ENCODE results near the gene MCF2L2. TPM values are rescaled to one million over a fixed set of nuclear protein-coding genes. Genes with fewer than 3 reads are reported as not detected.

Gene MCF2L2
- total RNA-seq, 1 donor from 2014 or later, result 2.7 TPM

DNA sequence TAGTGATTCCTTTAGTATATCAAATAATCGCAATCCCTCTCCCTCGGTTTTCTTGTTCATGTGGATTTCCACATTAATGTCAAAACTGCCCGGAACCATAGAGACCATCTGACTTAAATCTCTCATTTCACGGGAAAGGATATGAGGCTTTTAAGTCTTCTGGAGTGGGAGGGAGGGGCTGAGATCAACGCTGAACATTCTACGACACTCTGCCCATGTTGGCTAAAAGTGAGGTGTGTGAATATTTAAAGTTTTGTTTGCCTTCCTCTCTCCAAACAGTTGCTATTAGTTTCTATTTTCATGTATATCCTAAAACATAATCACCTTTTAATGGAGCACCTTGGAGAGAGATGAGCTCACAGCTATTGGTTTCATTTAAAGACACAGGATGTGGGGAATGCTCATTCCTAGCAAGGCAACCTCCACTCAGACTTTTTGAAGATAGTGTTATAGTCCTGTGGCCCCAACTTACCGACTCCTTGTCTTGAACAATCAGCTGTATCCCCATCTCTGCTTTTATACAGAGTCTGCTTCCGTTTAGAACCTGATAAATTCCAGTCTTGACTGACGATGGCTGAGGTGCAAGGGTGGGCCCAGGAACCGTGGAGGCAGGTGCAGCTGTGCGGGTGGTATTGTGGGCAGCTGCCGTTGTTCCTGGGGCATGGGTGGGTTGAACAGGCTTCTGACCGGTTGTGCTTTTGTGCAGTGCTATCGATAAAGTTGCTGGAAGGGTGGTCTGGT, 275.0 kb downstream of the MCF2L2 start:
- no peaks in the 10 kb centered on the region for H3K9me3 Mint-ChIP-seq
- peaks cover 3% of the 10 kb centered on the region for H3K27me3 Mint-ChIP-seq
- DNase-seq (ENCODE audit: extremely low spot score, unreplicated experiment), result no peak
- peak overlapping the region; percentile 39 for H3K27ac Mint-ChIP-seq
- TF ChIP-seq, protein P1, sequence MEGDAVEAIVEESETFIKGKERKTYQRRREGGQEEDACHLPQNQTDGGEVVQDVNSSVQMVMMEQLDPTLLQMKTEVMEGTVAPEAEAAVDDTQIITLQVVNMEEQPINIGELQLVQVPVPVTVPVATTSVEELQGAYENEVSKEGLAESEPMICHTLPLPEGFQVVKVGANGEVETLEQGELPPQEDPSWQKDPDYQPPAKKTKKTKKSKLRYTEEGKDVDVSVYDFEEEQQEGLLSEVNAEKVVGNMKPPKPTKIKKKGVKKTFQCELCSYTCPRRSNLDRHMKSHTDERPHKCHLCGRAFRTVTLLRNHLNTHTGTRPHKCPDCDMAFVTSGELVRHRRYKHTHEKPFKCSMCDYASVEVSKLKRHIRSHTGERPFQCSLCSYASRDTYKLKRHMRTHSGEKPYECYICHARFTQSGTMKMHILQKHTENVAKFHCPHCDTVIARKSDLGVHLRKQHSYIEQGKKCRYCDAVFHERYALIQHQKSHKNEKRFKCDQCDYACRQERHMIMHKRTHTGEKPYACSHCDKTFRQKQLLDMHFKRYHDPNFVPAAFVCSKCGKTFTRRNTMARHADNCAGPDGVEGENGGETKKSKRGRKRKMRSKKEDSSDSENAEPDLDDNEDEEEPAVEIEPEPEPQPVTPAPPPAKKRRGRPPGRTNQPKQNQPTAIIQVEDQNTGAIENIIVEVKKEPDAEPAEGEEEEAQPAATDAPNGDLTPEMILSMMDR (conservative IDR thresholded peaks at IDR 0.05), result no peak
- H3K4me1 Mint-ChIP-seq (ENCODE audit: unreplicated experiment), result peaks cover 6% of the 10 kb centered on the region
- no peaks in the 10 kb centered on the region for H3K36me3 Mint-ChIP-seq
- H3K4me3 Mint-ChIP-seq, result no peak overlapping the region

DNA sequence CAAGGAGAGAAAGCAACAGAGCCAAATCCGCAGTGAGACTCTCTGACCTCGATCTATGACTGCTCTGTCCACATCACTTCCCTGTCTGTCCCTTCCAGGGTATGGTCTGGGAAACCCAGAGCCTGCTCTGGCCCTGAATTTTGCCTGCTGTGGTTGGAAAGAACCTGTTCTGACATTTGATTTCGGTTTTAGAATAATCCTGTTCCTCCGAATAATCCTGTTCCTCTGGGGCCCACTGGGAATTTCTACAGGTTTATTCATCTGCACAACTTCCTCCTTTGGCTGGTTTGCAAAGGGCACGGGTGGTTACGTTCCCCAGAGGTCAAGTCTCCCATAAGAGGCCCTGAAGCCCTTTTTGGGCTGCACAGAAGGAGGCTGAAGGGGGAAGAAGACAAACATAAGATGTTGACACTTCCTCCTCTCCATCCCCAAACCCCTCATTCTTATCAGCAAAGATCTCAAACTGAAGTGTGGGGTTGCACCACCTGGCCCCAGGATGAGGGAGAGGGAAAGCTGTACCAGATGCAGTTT, 276.5 kb downstream of the MCF2L2 start:
- H3K4me1 Mint-ChIP-seq (ENCODE audit: unreplicated experiment), result peaks cover 6% of the 10 kb centered on the region
- no peak overlapping the region for H3K27ac Mint-ChIP-seq
- TF ChIP-seq, protein P1 (conservative IDR thresholded peaks at IDR 0.05), result no peak
- no peak overlapping the region for H3K4me3 Mint-ChIP-seq
- no peaks in the 10 kb centered on the region for H3K9me3 Mint-ChIP-seq
- no peaks in the 10 kb centered on the region for H3K27me3 Mint-ChIP-seq
- no peak for DNase-seq (ENCODE audit: extremely low spot score, unreplicated experiment)
- H3K36me3 Mint-ChIP-seq, result no peaks in the 10 kb centered on the region

DNA sequence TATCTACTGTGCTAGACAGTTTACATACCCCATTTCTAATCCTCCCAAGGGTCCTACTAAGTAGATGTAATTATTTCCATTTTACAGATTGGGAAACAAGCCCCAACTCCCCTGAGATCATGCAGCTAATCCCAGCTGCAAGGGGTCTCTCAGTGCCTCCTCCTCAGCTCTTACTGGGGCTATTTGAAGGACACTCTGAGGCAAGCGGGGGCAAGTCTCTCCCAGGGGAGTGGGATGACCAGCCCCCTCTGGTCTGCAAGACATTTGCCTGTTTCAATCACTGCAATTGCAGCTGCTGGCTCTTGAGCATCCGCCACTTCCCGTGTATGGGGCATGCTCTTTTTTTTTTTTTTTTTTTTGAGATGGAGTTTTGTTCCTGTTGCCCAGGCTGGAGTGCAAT, 277.3 kb downstream of the MCF2L2 start:
- no peak for DNase-seq (ENCODE audit: extremely low spot score, unreplicated experiment)
- H3K4me1 Mint-ChIP-seq (ENCODE audit: unreplicated experiment), result peaks cover 6% of the 10 kb centered on the region
- no peak overlapping the region for H3K27ac Mint-ChIP-seq
- H3K27me3 Mint-ChIP-seq, result no peaks in the 10 kb centered on the region
- no peaks in the 10 kb centered on the region for H3K9me3 Mint-ChIP-seq
- TF ChIP-seq, protein P1 (conservative IDR thresholded peaks at IDR 0.05), result no peak
- no peak overlapping the region for H3K4me3 Mint-ChIP-seq
- H3K36me3 Mint-ChIP-seq, result no peaks in the 10 kb centered on the region

DNA sequence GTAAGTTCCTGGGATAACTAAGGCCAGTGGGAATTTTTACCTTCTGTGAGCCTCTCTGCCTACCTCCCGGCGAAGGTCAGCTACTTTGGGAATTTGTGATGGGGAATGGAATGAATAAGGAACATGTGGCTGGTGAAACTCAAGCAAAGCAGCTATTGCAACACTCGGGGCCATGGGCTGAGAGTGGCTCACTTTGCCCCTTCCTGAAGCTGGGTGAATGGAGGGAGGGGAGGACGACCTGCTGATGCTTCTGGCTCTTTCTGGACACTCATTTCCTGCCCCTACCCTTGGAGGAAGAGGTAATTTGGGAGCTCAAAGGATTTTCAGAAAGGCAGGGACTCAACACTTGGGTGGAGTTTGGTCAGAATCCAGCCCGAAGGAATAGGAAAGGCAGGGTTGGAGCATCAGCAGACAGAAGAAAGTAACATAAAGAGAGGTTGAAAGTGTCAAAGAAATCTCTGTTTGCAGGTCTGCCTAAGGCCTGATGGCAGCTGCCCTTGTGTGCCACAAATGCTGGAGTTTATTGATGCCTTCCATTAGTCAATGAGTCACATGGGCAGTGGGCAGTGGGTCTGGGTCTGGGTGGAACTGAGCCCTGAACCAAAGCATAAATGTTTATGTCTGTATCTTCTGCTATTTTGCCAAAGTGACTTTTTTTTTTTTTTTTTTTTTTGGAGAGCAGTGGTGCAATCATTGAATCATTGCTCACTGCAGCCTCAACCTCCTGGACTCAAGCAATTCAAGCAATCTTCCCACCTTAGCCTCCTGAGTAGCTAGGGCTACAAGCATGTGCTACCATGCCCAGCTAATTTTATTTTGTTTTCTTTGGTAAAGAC, 278.3 kb downstream of the MCF2L2 start:
- H3K27me3 Mint-ChIP-seq, result no peaks in the 10 kb centered on the region
- H3K27ac Mint-ChIP-seq, result no peak overlapping the region
- no peaks in the 10 kb centered on the region for H3K36me3 Mint-ChIP-seq
- H3K9me3 Mint-ChIP-seq, result no peaks in the 10 kb centered on the region
- H3K4me1 Mint-ChIP-seq (ENCODE audit: unreplicated experiment), result peaks cover 6% of the 10 kb centered on the region
- TF ChIP-seq, protein P1 (conservative IDR thresholded peaks at IDR 0.05), result no peak
- no peak for DNase-seq (ENCODE audit: extremely low spot score, unreplicated experiment)
- no peak overlapping the region for H3K4me3 Mint-ChIP-seq

DNA sequence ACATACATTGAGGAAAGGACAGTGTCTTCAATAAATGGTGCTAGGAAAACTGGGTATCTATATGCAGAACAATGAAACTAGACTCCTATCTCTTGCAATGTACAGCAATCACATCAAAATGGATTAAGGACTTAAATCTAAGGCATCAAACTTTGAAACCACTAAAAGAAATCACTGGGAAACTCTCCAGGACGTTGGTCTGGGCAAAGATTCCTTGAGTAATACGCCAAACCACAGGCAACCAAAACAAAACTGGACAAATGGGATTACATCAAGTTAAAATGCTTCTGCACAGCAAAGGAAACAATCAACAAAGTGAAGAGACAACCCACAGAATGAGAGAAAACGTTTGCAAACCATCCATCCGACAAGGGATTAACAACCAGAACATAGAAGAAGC, 280.4 kb downstream of the MCF2L2 start:
- DNase-seq (ENCODE audit: extremely low spot score, unreplicated experiment), result no peak
- Mint-ChIP-seq H3K4me1 (ENCODE audit: unreplicated experiment) (peaks cover 6% of the 10 kb centered on the region), H3K36me3 (no peaks in the 10 kb centered on the region), H3K4me3 (no peak overlapping the region), H3K27me3 (no peaks in the 10 kb centered on the region), H3K9me3 (no peaks in the 10 kb centered on the region), H3K27ac (no peak overlapping the region)
- TF ChIP-seq, protein P1 (conservative IDR thresholded peaks at IDR 0.05), result no peak

Data from type B pancreatic cell (in vitro differentiated cells).